MCF 10A (cell line): ENCODE measurements around the gene OTUD6A. TPM values are rescaled to one million over a fixed set of nuclear protein-coding genes. Genes with fewer than 3 reads are reported as not detected.

Experiments used
- BruUV-seq: library from RNA; stranded (reverse); fragments of 400-500 nt; replicated peaks from 2 replicates; lab custom pipeline; 2021; lab: Mats Ljungman, UMichigan
- CTCF ChIA-PET: fragments of 300-600 bp; sonication (Branson Sonifier 250); formaldehyde crosslinking; extraction: SDS; loops from one replicate; lab custom pipeline; 2021; ENCODE audit warnings: antibody characterized with exemption, inconsistent platforms; lab: Yijun Ruan, JAX
- POLR2A ChIA-PET: fragments of 300-600, 350-650 bp; sonication (Branson Sonifier 250); formaldehyde crosslinking; extraction: SDS; loops from one replicate; lab custom pipeline; 2020; ENCODE audit warnings: antibody characterized with exemption, inconsistent platforms; lab: Yijun Ruan, JAX
- DNase-seq: peaks from one replicate; pipeline ENCODE4 v3.0.0-alpha.2; 2018; ENCODE audit not compliant: unreplicated experiment
- H3K27ac Mint-ChIP-seq: one replicate; pipeline ENCODE4 v1.8.0; 2022; ENCODE audit warnings: mild to moderate bottlenecking, low read depth, mixed read lengths; ENCODE audit not compliant: unreplicated experiment
- H3K27me3 Mint-ChIP-seq: one replicate; pipeline ENCODE4 v1.8.0; 2022; ENCODE audit warnings: mixed read lengths; ENCODE audit not compliant: insufficient read depth, unreplicated experiment
- H3K36me3 Mint-ChIP-seq: one replicate; pipeline ENCODE4 v1.8.0; 2022; ENCODE audit warnings: mild to moderate bottlenecking, moderate library complexity, mixed read lengths; ENCODE audit not compliant: insufficient read depth, unreplicated experiment
- H3K4me1 Mint-ChIP-seq: one replicate; pipeline ENCODE4 v1.8.0; 2022; ENCODE audit warnings: mixed read lengths; ENCODE audit not compliant: insufficient read depth, unreplicated experiment
- H3K4me3 Mint-ChIP-seq: one replicate; pipeline ENCODE4 v1.8.0; 2022; ENCODE audit warnings: mild to moderate bottlenecking, moderate library complexity, mixed read lengths; ENCODE audit not compliant: unreplicated experiment
- H3K9me3 Mint-ChIP-seq: one replicate; pipeline ENCODE4 v1.8.0; 2022; ENCODE audit warnings: mixed read lengths; ENCODE audit not compliant: unreplicated experiment
- CTCF ChIP-seq: fragments of 200-600 bp; IDR thresholded peaks from one replicate; pipeline ENCODE4 v1.8.0; 2022; ENCODE audit warnings: antibody characterized with exemption, mild to moderate bottlenecking; ENCODE audit not compliant: unreplicated experiment
- intact Hi-C: fragments of 100-400 bp; cut with micrococcal nuclease; formaldehyde crosslinking; loops from 2 replicates; pipeline ENCODE4 v1.14.1; 2022
- total RNA-seq: library from RNA; stranded (reverse); gene quantifications from 2 replicates; pipeline ENCODE4 v1.2.3, GENCODE V29; 2022

OTUD6A gene
- total RNA-seq, 1 experiment from 2014 or later = not detected

GRCh38 chrX:70044541-70045245, 17.6 kb upstream of the OTUD6A start:
- no TSS peak for BruUV-seq
- Mint-ChIP-seq H3K9me3 (peaks cover 8% of the 10 kb centered on the region), H3K27me3 (peaks cover 47% of the 10 kb centered on the region), H3K4me3 (no peak overlapping the region), H3K4me1 (peaks cover 18% of the 10 kb centered on the region), H3K27ac (peak overlapping the region; percentile 13), H3K36me3 (no peaks in the 10 kb centered on the region)
- intact Hi-C loops = no loop called here
- TF ChIP-seq CTCF = no peak
- DNase-seq = no peak
- POLR2A ChIA-PET = no interaction called here
- CTCF ChIA-PET = interaction anchor here (1.0 to 15.6 kb wide), 2 partner anchors 52 to 53 kb away, joined by 3 to 197 read pairs; no protein-coding TSS in a partner anchor

GRCh38 chrX:70046978-70047377, 15.3 kb upstream of the OTUD6A start:
- H3K9me3 Mint-ChIP-seq = peaks cover 8% of the 10 kb centered on the region
- no TSS peak for BruUV-seq
- DNase-seq = peak; percentile 48
- intact Hi-C loops = no loop called here
- no peak overlapping the region for H3K27ac Mint-ChIP-seq
- H3K36me3 Mint-ChIP-seq = no peaks in the 10 kb centered on the region
- no peak overlapping the region for H3K4me3 Mint-ChIP-seq
- H3K4me1 Mint-ChIP-seq = peaks cover 18% of the 10 kb centered on the region
- H3K27me3 Mint-ChIP-seq = peaks cover 49% of the 10 kb centered on the region
- ChIA-PET CTCF (interaction anchor here (1.1 kb wide), 1 partner anchor 49 kb away, joined by 3 read pairs; no protein-coding TSS in a partner anchor), POLR2A (interaction anchor here (1.5 kb wide), 1 partner anchor 27 kb away, joined by 3 read pairs; no protein-coding TSS in a partner anchor)
- no peak for TF ChIP-seq CTCF

- BruUV-seq = no TSS peak
- Mint-ChIP-seq H3K27ac (no peak overlapping the region), H3K4me3 (no peak overlapping the region), H3K9me3 (peaks cover 8% of the 10 kb centered on the region), H3K4me1 (peaks cover 16% of the 10 kb centered on the region), H3K27me3 (peaks cover 52% of the 10 kb centered on the region), H3K36me3 (no peaks in the 10 kb centered on the region)
- ChIA-PET POLR2A (no interaction called here), CTCF (no interaction called here)
- intact Hi-C loops = no loop called here
- no peak for TF ChIP-seq CTCF
- DNase-seq = no peak
Measured at GRCh38 chrX:70049406-70049805, 12.9 kb upstream of the OTUD6A start.

GRCh38 chrX:70049925-70050324, 12.3 kb upstream of the OTUD6A start, which contains the start of gene AWAT2:
TSS of gene AWAT2 (minus strand) at chrX:70049938. CDS start at chrX:70049932, 6 bp downstream.
- Mint-ChIP-seq H3K9me3 (peaks cover 8% of the 10 kb centered on the region), H3K27ac (no peak within 1 kb of the TSS), H3K4me1 (peaks cover 10% of the 10 kb centered on the region), H3K36me3 (no peaks in the 10 kb centered on the region), H3K4me3 (no peak within 1 kb of the TSS), H3K27me3 (peaks cover 47% of the 10 kb centered on the region)
- DNase-seq = peak; percentile 73
- intact Hi-C loops = no loop called here
- BruUV-seq = no TSS peak
- ChIA-PET POLR2A (no interaction called here), CTCF (no interaction called here)
- no peak for TF ChIP-seq CTCF
